WTC11 (cell line): Measurements from ENCODE around the gene MIXL1. TPM values are rescaled to one million over a fixed set of nuclear protein-coding genes. Genes with fewer than 3 reads are reported as not detected.

Experiments
- ATAC-seq: fragments of 200-7000 bp; cut with Tn5 transposase; 2 replicates; pipeline ENCODE4 v1.10.0; 2021; ENCODE audit warnings: mild to moderate bottlenecking, moderate library complexity
- CTCF ChIA-PET: fragments of 300-600 bp; sonication (Branson Sonifier 250); formaldehyde crosslinking; loops from one replicate; lab custom pipeline; 2021; ENCODE audit warnings: antibody characterized with exemption; lab: Charles Lee
- POLR2A ChIA-PET: fragments of 350-600 bp; sonication (Branson Sonifier 250); formaldehyde crosslinking; loops from one replicate; lab custom pipeline; 2021; ENCODE audit warnings: antibody characterized with exemption; lab: Charles Lee
- DNase-seq: peaks from one replicate; pipeline ENCODE4 v3.0.0; 2021; ENCODE audit warnings: low spot score
- H3K27ac Mint-ChIP-seq: 2 replicates; pipeline ENCODE4 v1.8.0; 2021; ENCODE audit warnings: mixed read lengths
- H3K27me3 Mint-ChIP-seq: 2 replicates; pipeline ENCODE4 v1.8.0; 2021; ENCODE audit warnings: low read depth, mild to moderate bottlenecking, moderate library complexity, mixed read lengths
- H3K36me3 Mint-ChIP-seq: 2 replicates; pipeline ENCODE4 v1.8.0; 2021; ENCODE audit warnings: mixed read lengths
- H3K4me1 Mint-ChIP-seq: 2 replicates; pipeline ENCODE4 v1.8.0; 2022; ENCODE audit warnings: mixed read lengths
- H3K4me3 Mint-ChIP-seq: 2 replicates; pipeline ENCODE4 v1.8.0; 2021; ENCODE audit warnings: mild to moderate bottlenecking, moderate library complexity, mixed read lengths
- H3K9me3 Mint-ChIP-seq: 2 replicates; pipeline ENCODE4 v1.8.0; 2021; ENCODE audit warnings: mixed read lengths
- ATF6 ChIP-seq: sonication (generic); formaldehyde crosslinking; IDR thresholded peaks from 2 replicates; pipeline ENCODE4 v1.8.1; 2023; ENCODE audit warnings: mild to moderate bottlenecking, missing genetic modification reagents
- E2F4 ChIP-seq: sonication (generic); formaldehyde crosslinking; IDR thresholded peaks from 2 replicates; pipeline ENCODE4 v1.8.1; 2022; ENCODE audit warnings: low read depth, mild to moderate bottlenecking, moderate library complexity, missing genetic modification reagents, borderline replicate concordance
- ESRRA ChIP-seq: sonication (generic); formaldehyde crosslinking; IDR thresholded peaks from 2 replicates; pipeline ENCODE4 v1.8.1; 2022; ENCODE audit warnings: mild to moderate bottlenecking, missing genetic modification reagents, borderline replicate concordance
- ETV6 ChIP-seq: sonication (generic); formaldehyde crosslinking; IDR thresholded peaks from 2 replicates; pipeline ENCODE4 v1.8.1; 2022; ENCODE audit warnings: mild to moderate bottlenecking, missing genetic modification reagents
- FOXP1 ChIP-seq: sonication (generic); formaldehyde crosslinking; IDR thresholded peaks from 2 replicates; pipeline ENCODE4 v1.8.0; 2022; ENCODE audit warnings: missing genetic modification reagents, mild to moderate bottlenecking, moderate library complexity, borderline replicate concordance
- GRHL2 ChIP-seq: fragments of 250-450 bp; sonication (Bioruptor Pico); IDR thresholded peaks from 2 replicates; pipeline ENCODE4 v1.8.0; 2022; ENCODE audit warnings: mild to moderate bottlenecking, moderate library complexity; ENCODE audit not compliant: insufficient replicate concordance, severe bottlenecking
- MYBL2 ChIP-seq: sonication (generic); formaldehyde crosslinking; IDR thresholded peaks from 2 replicates; pipeline ENCODE4 v1.8.1; 2023; ENCODE audit warnings: mild to moderate bottlenecking, moderate library complexity, missing genetic modification reagents
- PRDM15 ChIP-seq: sonication (generic); formaldehyde crosslinking; IDR thresholded peaks from 2 replicates; pipeline ENCODE4 v1.8.0; 2022; ENCODE audit warnings: missing genetic modification reagents
- SP1 ChIP-seq: sonication (generic); formaldehyde crosslinking; conservative IDR thresholded peaks from 2 replicates; pipeline ENCODE4 v1.8.1; 2022; ENCODE audit warnings: missing genetic modification reagents
- TEAD4 ChIP-seq: sonication (generic); formaldehyde crosslinking; IDR thresholded peaks from 2 replicates; pipeline ENCODE4 v1.8.0; 2022; ENCODE audit warnings: mild to moderate bottlenecking, missing genetic modification reagents
- ZBTB43 ChIP-seq: sonication (generic); formaldehyde crosslinking; IDR thresholded peaks from 2 replicates; pipeline ENCODE4 v1.8.1; 2023; ENCODE audit warnings: mild to moderate bottlenecking, missing genetic modification reagents
- ZNF317 ChIP-seq: sonication (generic); formaldehyde crosslinking; IDR thresholded peaks from 2 replicates; pipeline ENCODE4 v1.8.1; 2023; ENCODE audit warnings: low read depth, mild to moderate bottlenecking, moderate library complexity, missing genetic modification reagents, borderline replicate concordance
- ZNF416 ChIP-seq: fragments of 250-450 bp; sonication (Bioruptor Pico); IDR thresholded peaks from 2 replicates; pipeline ENCODE4 v1.9.0; 2021; ENCODE audit warnings: mild to moderate bottlenecking, inconsistent platforms
- ZNF423 ChIP-seq: fragments of 250-450 bp; sonication (Bioruptor Pico); IDR thresholded peaks from 2 replicates; pipeline ENCODE4 v2.1.2; 2022; ENCODE audit warnings: mild to moderate bottlenecking, moderate library complexity
- total RNA-seq: library from RNA; stranded (reverse); gene quantifications from 3 replicates; pipeline ENCODE4 v1.2.3, GENCODE V29; 2021
- TF ChIP-seq, protein P1 (sequence below): fragments of 250-450 bp; sonication (Bioruptor Pico); IDR thresholded peaks from 2 replicates; pipeline ENCODE4 v1.8.0; 2021; ENCODE audit warnings: mild to moderate bottlenecking
- TF ChIP-seq, protein P2 (sequence below): fragments of 200-600 bp; IDR thresholded peaks from 2 replicates; pipeline ENCODE4 v1.8.0; 2022; ENCODE audit warnings: antibody characterized with exemption

MIXL1 gene
- total RNA-seq, 1 experiment from 2014 or later, result 6.4 TPM

DNA sequence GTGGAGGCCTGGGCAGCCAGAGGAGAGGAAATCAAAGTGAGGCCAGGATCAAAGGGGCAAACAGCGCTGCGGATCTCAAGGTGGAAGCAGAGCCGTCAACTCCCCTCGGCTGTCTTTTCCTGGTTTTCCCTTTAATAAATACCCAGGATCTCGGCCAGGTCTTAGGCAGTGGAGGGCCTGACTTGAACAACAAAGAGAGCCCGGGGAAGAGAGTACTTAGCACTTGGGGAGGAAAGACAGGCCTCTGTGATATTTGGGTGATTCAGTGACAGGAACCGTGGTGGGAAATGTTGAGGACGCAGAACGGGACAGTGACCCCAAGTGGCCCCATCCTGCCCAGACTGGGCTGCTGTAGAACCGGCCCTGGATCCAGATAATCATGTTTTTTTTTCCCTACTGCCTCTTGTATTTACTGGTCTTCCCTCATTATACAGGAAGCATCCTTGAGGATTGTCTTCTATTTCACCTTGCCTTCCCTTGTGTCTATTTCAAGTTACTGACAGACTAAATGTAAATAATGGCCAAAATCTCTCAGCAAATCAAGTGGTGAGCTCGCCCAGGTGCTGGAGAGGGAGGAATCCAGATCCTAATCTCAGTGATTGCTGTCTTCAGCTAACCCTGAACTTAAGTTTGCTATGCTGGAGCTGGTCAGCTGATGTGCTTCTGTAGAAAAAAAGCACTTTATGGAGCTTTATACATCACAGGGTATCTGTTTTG, 2.8 kb upstream of the MIXL1 start:
- DNase-seq, result no peak

GRCh38 chr1:226222686-226223085, 778 bp upstream of the MIXL1 start:
- Mint-ChIP-seq H3K4me3 (peak overlapping the region; percentile 59), H3K27ac (no peak overlapping the region), H3K9me3 (no peaks in the 10 kb centered on the region), H3K4me1 (peaks cover 29% of the 10 kb centered on the region), H3K27me3 (peaks cover 22% of the 10 kb centered on the region), H3K36me3 (no peaks in the 10 kb centered on the region)
- no peak for TF ChIP-seq GRHL2
- TF ChIP-seq TEAD4 (CRISPR knock-in tag), result no peak
- TF ChIP-seq MYBL2, result no peak
- DNase-seq, result no peak
- CTCF ChIA-PET, result interaction anchor here (2.8 to 4.1 kb wide), 3 partner anchors 22 to 98 kb away, joined by 19 to 25 read pairs (median 22); no protein-coding TSS in a partner anchor
- POLR2A ChIA-PET, result no interaction called here
- no peak for ATAC-seq

More for the DNA sequence above, 2.8 kb upstream of the MIXL1 start:
- peak; percentile 81 for TF ChIP-seq PRDM15 (CRISPR knock-in tag)
- TF ChIP-seq ZBTB43 (CRISPR knock-in tag), result no peak
- TF ChIP-seq, all 79 proteins: peak for 1
- H3K4me1 Mint-ChIP-seq, result peaks cover 47% of the 10 kb centered on the region
- no peaks in the 10 kb centered on the region for H3K9me3 Mint-ChIP-seq
- no peaks in the 10 kb centered on the region for H3K36me3 Mint-ChIP-seq
- POLR2A ChIA-PET, result no interaction called here
- H3K27ac Mint-ChIP-seq, result peak overlapping the region; percentile 75
- peaks cover 22% of the 10 kb centered on the region for H3K27me3 Mint-ChIP-seq
- no peak overlapping the region for H3K4me3 Mint-ChIP-seq
- CTCF ChIA-PET, result interaction anchor here (0.6 to 1.0 kb wide), 6 partner anchors 12 to 113 kb away, joined by 3 to 6 read pairs (median 4); no protein-coding TSS in a partner anchor
- peak; percentile 24 for ATAC-seq

DNA sequence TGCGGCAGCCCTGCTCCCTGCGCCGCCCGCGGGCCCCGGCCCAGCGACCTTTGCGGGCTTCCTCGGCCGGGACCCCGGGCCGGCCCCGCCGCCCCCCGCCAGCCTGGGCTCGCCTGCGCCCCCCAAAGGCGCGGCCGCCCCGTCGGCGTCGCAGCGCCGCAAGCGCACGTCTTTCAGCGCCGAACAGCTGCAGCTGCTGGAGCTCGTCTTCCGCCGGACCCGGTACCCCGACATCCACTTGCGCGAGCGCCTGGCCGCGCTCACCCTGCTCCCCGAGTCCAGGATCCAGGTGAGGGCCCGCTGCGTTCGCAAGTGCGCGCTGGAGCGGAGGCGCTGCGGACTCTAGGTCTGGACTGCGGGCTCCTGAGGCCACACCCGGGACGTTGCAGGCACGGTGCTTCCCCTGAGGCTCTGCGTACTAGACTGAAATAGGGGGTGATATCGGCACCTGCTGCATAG, 351 bp downstream of the MIXL1 start:
- ATAC-seq (peak; percentile 52), DNase-seq (peak; percentile 69)
- no peaks in the 10 kb centered on the region for H3K9me3 Mint-ChIP-seq
- H3K4me3 Mint-ChIP-seq, result peak overlapping the region; percentile 83
- POLR2A ChIA-PET, result interaction anchor here (1.0 to 1.6 kb wide), 2 partner anchors 109 to 162 kb away, joined by 3 read pairs; partner anchors contain the start of gene H3-3A
- peaks cover 29% of the 10 kb centered on the region for H3K4me1 Mint-ChIP-seq
- no peaks in the 10 kb centered on the region for H3K36me3 Mint-ChIP-seq
- no peak overlapping the region for H3K27ac Mint-ChIP-seq
- peaks cover 22% of the 10 kb centered on the region for H3K27me3 Mint-ChIP-seq
- CTCF ChIA-PET, result interaction anchor here (0.7 to 4.1 kb wide), 8 partner anchors 9 to 181 kb away, joined by 3 to 25 read pairs (median 4); partner anchors contain the start of gene H3-3A
- TF ChIP-seq E2F4 (CRISPR knock-in tag) (no peak), SP1 (CRISPR knock-in tag) (no peak), ATF6 (CRISPR knock-in tag) (no peak), ZNF317 (CRISPR knock-in tag) (0 out of 2 replicates have a peak, but pooled peaks have one; percentile 28), ZNF423 (CRISPR knock-in tag) (peak; percentile 23; the same call in 1 of the 2 replicates), ESRRA (no peak), ZNF416 (CRISPR knock-in tag) (no peak), FOXP1 (CRISPR knock-in tag) (peak; percentile 61; the same call in 1 of the 2 replicates), ETV6 (CRISPR knock-in tag) (peak; percentile 49; the same call in 1 of the 2 replicates), ZBTB43 (CRISPR knock-in tag) (0 out of 2 replicates have a peak, but pooled peaks have one; percentile 18)
- TF ChIP-seq, protein P1, sequence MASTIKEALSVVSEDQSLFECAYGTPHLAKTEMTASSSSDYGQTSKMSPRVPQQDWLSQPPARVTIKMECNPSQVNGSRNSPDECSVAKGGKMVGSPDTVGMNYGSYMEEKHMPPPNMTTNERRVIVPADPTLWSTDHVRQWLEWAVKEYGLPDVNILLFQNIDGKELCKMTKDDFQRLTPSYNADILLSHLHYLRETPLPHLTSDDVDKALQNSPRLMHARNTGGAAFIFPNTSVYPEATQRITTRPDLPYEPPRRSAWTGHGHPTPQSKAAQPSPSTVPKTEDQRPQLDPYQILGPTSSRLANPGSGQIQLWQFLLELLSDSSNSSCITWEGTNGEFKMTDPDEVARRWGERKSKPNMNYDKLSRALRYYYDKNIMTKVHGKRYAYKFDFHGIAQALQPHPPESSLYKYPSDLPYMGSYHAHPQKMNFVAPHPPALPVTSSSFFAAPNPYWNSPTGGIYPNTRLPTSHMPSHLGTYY (CRISPR knock-in tag), result no peak
- TF ChIP-seq, protein P2, sequence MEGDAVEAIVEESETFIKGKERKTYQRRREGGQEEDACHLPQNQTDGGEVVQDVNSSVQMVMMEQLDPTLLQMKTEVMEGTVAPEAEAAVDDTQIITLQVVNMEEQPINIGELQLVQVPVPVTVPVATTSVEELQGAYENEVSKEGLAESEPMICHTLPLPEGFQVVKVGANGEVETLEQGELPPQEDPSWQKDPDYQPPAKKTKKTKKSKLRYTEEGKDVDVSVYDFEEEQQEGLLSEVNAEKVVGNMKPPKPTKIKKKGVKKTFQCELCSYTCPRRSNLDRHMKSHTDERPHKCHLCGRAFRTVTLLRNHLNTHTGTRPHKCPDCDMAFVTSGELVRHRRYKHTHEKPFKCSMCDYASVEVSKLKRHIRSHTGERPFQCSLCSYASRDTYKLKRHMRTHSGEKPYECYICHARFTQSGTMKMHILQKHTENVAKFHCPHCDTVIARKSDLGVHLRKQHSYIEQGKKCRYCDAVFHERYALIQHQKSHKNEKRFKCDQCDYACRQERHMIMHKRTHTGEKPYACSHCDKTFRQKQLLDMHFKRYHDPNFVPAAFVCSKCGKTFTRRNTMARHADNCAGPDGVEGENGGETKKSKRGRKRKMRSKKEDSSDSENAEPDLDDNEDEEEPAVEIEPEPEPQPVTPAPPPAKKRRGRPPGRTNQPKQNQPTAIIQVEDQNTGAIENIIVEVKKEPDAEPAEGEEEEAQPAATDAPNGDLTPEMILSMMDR, result no peak
